Measurements from ENCODE around the gene TPRG1.

TPRG1 gene

GRCh38 chr3:189340680-189341460 lies 169.1 kb downstream of the TPRG1 start:
- no peak overlapping the region for H3K4me3 ChIP-seq (ENCODE audit: low read depth, low read length)
- peak; percentile 39 for TF ChIP-seq CTCF (IDR thresholded peaks at IDR 0.05; ENCODE audit: low read depth, low read length, missing control alignments)
- DNase-seq (ENCODE audit: low read depth): no peak

- no peak overlapping the region for H3K4me3 ChIP-seq (ENCODE audit: low read depth, low read length)
- DNase-seq (ENCODE audit: low read depth): no peak
- TF ChIP-seq CTCF (IDR thresholded peaks at IDR 0.05; ENCODE audit: low read depth, low read length, missing control alignments): no peak
Measured at GRCh38 chr3:189342811-189343210, 171.0 kb downstream of the TPRG1 start.

- no peak overlapping the region for H3K4me3 ChIP-seq (ENCODE audit: low read depth, low read length)
- no peak for TF ChIP-seq CTCF (IDR thresholded peaks at IDR 0.05; ENCODE audit: low read depth, low read length, missing control alignments)
- no peak for DNase-seq (ENCODE audit: low read depth)
Measured at GRCh38 chr3:189344996-189345395, 173.2 kb downstream of the TPRG1 start.

GRCh38 chr3:189349772-189350171 lies 178.0 kb downstream of the TPRG1 start:
- DNase-seq (ENCODE audit: low read depth): no peak
- H3K4me3 ChIP-seq (ENCODE audit: low read depth, low read length): no peak overlapping the region
- TF ChIP-seq CTCF (IDR thresholded peaks at IDR 0.05; ENCODE audit: low read depth, low read length, missing control alignments): no peak

- no peak for TF ChIP-seq CTCF (IDR thresholded peaks at IDR 0.05; ENCODE audit: low read depth, low read length, missing control alignments)
- no peak overlapping the region for H3K4me3 ChIP-seq (ENCODE audit: low read depth, low read length)
- DNase-seq (ENCODE audit: low read depth): no peak
Measured at GRCh38 chr3:189353318-189353965, 181.7 kb downstream of the TPRG1 start.

- no peak for TF ChIP-seq CTCF (IDR thresholded peaks at IDR 0.05; ENCODE audit: low read depth, low read length, missing control alignments)
- DNase-seq (ENCODE audit: low read depth): no peak
- no peak overlapping the region for H3K4me3 ChIP-seq (ENCODE audit: low read depth, low read length)
Measured at GRCh38 chr3:189353988-189354889, 182.5 kb downstream of the TPRG1 start.
